Kidney (tissue), 14 donors: ENCODE measurements around the gene LSM3. TPM values are rescaled to one million over a fixed set of nuclear protein-coding genes. Genes with fewer than 3 reads are reported as not detected.

Source experiments
- DNase-seq, 5 donors: peaks; one replicate each; pipeline ENCODE4 v3.0.0-alpha.2; 2013 to 2020
- FAIRE-seq: peaks from 2 replicates; lab custom pipeline; 2012; peaks lifted over from hg19 to GRCh38; lab: Jason Lieb, UNC
- H3K27ac ChIP-seq, 2 donors: one replicate each; pipeline ENCODE4 v1.7.0; 2013; ENCODE audit warnings: low read depth in 2 of 2, low read length in 2 of 2, inconsistent platforms in 1 of 2
- H3K27me3 ChIP-seq: one replicate; pipeline ENCODE4 v1.7.1; 2013; ENCODE audit warnings: low read length, inconsistent platforms; ENCODE audit not compliant: control insufficient read depth, insufficient read depth
- H3K36me3 ChIP-seq, 3 donors: one replicate each; pipeline versions ENCODE4 v1.7.0 to v1.7.1; 2013; ENCODE audit warnings: low read length in 3 of 3, control low read depth in 1 of 3, inconsistent platforms in 1 of 3; ENCODE audit not compliant: insufficient read depth in 3 of 3, control insufficient read depth in 2 of 3
- H3K4me1 ChIP-seq, 3 donors: one replicate each; pipeline versions ENCODE4 v1.7.0 to v1.7.1; 2013; ENCODE audit warnings: low read length in 3 of 3, inconsistent platforms in 1 of 3, low read depth in 1 of 3; ENCODE audit not compliant: control insufficient read depth in 2 of 3, insufficient read depth in 2 of 3
- H3K4me3 ChIP-seq, 3 donors: one replicate each; pipeline versions ENCODE4 v1.7.0 to v1.8.1; 2013; ENCODE audit warnings: low read length in 3 of 3, control low read depth in 1 of 3, inconsistent platforms in 1 of 3
- H3K9ac ChIP-seq, 3 donors: one replicate each; pipeline versions ENCODE4 v1.7.0 to v1.7.1; 2013; ENCODE audit warnings: low read length in 3 of 3, control low read depth in 1 of 3, inconsistent platforms in 1 of 3
- H3K9me3 ChIP-seq, 3 donors: one replicate each; pipeline versions ENCODE4 v1.7.0 to v1.7.1; 2013; ENCODE audit warnings: low read length in 3 of 3, control low read depth in 1 of 3, inconsistent platforms in 1 of 3; ENCODE audit not compliant: control insufficient read depth in 2 of 3, insufficient read depth in 1 of 3
- intact Hi-C: fragments of 100-400 bp; cut with DNase I; formaldehyde crosslinking; loops from one replicate; pipeline ENCODE4 v1.11.1; 2022
- polyA plus RNA-seq: library from polyadenylated mRNA; stranded (reverse); fragments of 350-450 nt; fragmentation: Illumina TruSeq; extraction: RNeasy Lipid Tissue Mini Kit (QIAGEN cat#74804); gene quantifications from one replicate; pipeline ENCODE4 v1.2.3, GENCODE V29; 2014; ENCODE audit warnings: low read depth, low replicate concordance; ENCODE audit not compliant: insufficient read depth
- total RNA-seq: library from RNA; stranded (reverse); fragmentation: NEBNext Ultra II Directional; extraction: Animal tissue kit (Norgen Biotek cat#: 25700); gene quantifications from one replicate; pipeline ENCODE4 v1.2.1, GENCODE V29; 2021
- TF ChIP-seq, protein P1 (sequence below): IDR thresholded peaks from 3 replicates; pipeline ENCODE4 v1.5.1; 2012; ENCODE audit warnings: mild to moderate bottlenecking, moderate library complexity, borderline replicate concordance; ENCODE audit not compliant: insufficient read depth; ENCODE audit errors: extremely low read depth
- donor health status: control.
- donor health status: control.
- donor health status: control.
- donor health status: control.
- donor health status: control.
- donor health status: DM: yes; HTN: yes; CAD: no.
- donor health status: Normal renal cell carcinoma (clear cell type).

Gene LSM3
- total and polyA plus RNA-seq, 2 donors from 2014 or later, result 11.9 to 30.2 TPM

DNA sequence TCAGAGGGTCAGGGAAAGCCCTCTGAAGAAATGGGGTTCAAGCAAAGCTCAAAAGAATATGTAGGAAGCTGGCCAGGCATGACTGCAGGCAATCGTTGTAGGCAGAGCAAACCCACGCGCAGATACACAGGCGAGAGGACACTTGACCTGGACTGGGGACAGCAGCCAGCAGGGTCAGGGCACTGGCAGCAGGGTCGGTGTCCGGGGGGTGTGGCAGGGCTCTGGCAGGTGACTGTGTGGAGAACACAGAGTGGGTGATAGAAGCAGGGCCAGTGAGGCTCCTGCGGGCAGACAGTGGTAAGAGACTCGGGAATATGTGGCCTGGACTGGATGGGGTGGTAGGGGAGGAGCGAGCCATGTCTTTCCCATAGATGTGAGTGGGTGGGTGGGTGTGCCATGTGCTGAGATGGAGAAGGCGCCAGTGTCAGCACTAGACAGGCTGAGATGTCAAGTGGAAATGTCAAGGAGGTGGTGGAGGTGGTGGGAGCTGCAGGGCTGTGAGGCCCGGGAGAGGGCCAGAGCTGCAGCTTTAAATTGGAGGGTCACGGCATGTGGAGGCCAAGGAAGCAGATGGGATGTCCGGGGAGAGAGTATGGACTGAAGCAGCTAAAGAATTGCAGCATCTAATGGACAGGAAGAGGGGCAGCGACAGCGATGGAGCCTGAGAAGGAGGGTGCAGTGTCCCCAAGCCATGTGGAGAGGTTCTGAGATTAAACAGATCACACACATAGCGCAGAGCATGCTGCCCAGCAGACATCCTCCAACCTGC, 40.3 kb upstream of the LSM3 start:
- Histone ChIP-seq H3K9me3 (no peaks in the 10 kb centered on the region), H3K9ac (peak overlapping the region in 1 of 3 donors; percentile 23), H3K27ac (no peak overlapping the region), H3K4me1 (peaks cover 0 to 5% (median 4%) of the 10 kb centered on the region in 3 donors), H3K4me3 (no peak overlapping the region), H3K27me3 (no peaks in the 10 kb centered on the region), H3K36me3 (peaks cover 6 to 41% (median 30%) of the 10 kb centered on the region in 3 donors)
- intact Hi-C loops, result no loop called here
- peak in 2 of 5 donors; percentile 12 to 72 for DNase-seq
- FAIRE-seq, result no peak
- TF ChIP-seq, protein P1, sequence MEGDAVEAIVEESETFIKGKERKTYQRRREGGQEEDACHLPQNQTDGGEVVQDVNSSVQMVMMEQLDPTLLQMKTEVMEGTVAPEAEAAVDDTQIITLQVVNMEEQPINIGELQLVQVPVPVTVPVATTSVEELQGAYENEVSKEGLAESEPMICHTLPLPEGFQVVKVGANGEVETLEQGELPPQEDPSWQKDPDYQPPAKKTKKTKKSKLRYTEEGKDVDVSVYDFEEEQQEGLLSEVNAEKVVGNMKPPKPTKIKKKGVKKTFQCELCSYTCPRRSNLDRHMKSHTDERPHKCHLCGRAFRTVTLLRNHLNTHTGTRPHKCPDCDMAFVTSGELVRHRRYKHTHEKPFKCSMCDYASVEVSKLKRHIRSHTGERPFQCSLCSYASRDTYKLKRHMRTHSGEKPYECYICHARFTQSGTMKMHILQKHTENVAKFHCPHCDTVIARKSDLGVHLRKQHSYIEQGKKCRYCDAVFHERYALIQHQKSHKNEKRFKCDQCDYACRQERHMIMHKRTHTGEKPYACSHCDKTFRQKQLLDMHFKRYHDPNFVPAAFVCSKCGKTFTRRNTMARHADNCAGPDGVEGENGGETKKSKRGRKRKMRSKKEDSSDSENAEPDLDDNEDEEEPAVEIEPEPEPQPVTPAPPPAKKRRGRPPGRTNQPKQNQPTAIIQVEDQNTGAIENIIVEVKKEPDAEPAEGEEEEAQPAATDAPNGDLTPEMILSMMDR, result no peak

DNA sequence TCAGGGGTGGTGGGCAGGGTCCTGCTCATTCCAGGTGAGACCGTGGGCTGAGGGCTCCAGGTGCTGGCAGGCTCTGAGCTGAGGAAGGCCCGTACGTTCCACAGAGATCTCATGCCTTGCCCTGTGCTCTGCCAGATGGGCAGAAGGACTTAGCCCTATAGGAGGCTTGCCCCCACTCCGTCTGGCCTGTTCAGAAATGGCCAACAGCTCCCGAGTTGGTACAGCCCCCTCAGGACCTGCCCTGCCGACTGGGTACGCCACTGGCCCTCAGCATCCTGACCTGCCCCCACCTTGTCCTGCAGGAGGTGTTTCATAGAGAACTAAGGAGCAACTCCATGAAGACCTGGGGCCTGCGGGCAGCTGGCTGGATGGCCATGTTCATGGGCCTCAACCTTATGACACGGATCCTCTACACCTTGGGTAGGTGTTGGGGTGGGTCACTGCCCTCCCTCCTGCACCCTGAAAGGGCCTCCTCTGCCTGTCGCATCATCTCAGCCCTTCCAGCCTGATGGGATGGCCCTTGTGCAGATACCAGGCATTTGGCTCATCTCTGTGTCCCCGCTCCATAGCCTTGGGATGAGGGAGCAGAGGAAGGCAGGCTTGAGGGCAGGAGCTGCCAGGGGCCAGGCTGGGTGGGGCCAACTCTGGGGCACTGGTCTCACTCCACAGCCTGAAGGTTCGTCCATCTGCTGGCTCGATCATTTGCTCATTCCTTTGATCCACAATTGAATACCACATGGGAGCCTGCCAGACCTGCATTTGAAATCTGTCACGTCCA, 39.5 kb upstream of the LSM3 start:
- FAIRE-seq, result no peak
- Histone ChIP-seq H3K9me3 (no peaks in the 10 kb centered on the region), H3K4me3 (no peak overlapping the region), H3K9ac (no peak overlapping the region), H3K36me3 (peaks cover 6 to 41% (median 25%) of the 10 kb centered on the region in 3 donors), H3K27ac (no peak overlapping the region), H3K4me1 (peaks cover 3 to 8% (median 7%) of the 10 kb centered on the region in 3 donors), H3K27me3 (no peaks in the 10 kb centered on the region)
- peak in 2 of 5 donors; percentile 28 to 71 for DNase-seq
- TF ChIP-seq, protein P1, result no peak
- intact Hi-C loops, result no loop called here

DNA sequence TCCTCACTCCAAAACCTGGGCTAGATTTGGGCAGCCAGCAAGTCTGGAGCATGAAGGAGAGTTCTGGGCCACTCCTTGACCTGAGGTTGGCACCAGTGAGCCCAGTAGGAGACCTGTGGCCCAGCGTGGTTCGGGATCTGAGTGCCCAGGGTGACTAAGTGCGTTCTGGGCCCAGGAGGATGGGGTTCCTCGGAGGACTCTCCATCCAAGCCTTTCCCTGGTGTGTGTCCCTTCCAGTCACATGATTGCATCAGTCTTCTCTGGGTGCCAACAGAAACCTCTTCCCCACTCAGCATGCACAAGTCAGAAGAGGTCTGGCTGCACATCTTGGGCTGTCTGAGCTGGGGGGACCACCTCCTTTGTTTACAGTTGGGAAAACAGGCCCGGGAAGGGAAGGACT, 38.8 kb upstream of the LSM3 start:
- intact Hi-C loops, result no loop called here
- Histone ChIP-seq H3K27ac (no peak overlapping the region), H3K4me3 (no peak overlapping the region), H3K9ac (no peak overlapping the region), H3K4me1 (peaks cover 6 to 12% (median 11%) of the 10 kb centered on the region in 3 donors), H3K27me3 (no peaks in the 10 kb centered on the region), H3K9me3 (no peaks in the 10 kb centered on the region), H3K36me3 (peaks cover 6 to 38% (median 20%) of the 10 kb centered on the region in 3 donors)
- TF ChIP-seq, protein P1, result no peak
- no peak for FAIRE-seq
- peak in 1 of 5 donors; percentile 13 for DNase-seq
